Activated CD4-positive, alpha-beta T cell treated with anti-CD3 and anti-CD28 coated beads, Interleukin-2, amount 50 U/mL, for 16 hours (primary cell): Measurements from ENCODE around the gene HRC.
"Not testable (repeated sequence)": the region's sequence is repeated elsewhere in the genome, so short reads cannot be mapped to it uniquely, and the experiment has no call there.

Experiments
- DNase-seq: peaks from one replicate; pipeline ENCODE4 v3.0.0-alpha.2; 2020

HRC gene

DNA sequence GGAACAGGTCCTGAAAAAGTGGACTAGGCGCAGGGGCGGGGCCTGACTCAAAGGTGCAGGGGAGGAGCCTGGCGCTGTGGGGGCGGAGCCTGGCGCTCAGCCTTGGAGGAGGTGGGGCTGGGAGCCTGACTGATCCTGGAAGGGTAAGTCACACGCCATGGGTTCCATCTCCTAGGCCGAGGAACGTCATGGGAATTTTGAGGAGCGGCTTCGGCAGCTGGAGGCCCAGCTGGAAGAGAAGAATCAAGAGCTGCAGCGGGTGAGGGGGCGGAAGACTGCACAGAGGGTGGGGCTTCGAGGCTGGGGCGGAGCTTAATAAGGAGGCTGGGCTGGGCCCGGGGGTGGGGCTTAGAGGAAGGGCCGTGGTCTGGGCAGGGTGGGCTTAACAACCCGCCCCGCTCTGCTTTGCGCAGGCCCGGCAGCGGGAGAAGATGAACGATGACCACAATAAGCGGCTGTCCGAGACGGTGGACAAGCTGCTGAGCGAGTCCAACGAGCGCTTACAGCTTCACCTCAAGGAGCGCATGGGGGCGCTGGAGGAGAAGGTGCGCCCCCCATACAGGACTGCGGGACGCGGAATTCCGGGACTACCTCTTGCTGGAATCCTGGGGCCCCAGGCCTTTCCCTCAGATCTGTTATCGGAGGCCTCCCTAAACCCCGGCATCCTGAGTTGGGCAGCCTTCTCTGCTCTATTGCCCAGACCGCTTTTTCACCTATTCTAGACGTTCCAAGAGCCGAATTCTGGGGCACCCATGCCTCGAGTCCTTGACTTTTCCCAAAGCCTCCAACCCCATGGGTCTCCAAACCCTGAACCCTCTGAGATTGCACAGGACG, 21.4 kb downstream of the HRC start:
- DNase-seq: peak; percentile 26

DNA sequence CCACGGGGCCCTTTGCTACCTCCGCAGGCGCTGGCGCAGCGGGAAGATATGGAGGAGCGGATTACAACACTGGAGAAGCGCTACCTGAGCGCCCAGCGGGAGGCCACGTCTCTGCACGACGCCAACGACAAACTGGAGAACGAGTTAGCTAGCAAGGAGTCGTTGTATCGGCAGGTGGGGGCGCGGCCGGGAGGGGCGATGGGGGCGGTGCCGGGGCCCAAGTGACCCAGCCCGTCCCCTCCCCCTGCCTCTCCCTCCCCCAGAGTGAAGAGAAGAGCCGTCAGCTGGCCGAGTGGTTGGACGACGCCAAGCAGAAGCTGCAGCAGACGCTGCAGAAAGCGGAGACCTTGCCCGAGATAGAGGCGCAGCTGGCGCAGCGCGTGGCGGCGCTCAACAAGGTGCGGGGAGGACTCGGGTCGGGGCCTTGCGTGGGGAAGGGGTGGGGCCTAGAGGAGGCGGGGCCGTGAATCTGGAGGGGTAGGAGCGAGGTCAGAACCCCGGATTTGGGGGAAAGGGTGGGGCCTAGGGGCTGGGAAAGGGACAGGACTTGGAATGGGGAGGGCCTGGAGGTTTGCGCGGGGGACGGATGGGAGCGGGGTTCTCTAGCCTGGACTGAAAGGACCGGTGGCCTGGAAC, 22.1 kb downstream of the HRC start:
- DNase-seq: no peak

DNA sequence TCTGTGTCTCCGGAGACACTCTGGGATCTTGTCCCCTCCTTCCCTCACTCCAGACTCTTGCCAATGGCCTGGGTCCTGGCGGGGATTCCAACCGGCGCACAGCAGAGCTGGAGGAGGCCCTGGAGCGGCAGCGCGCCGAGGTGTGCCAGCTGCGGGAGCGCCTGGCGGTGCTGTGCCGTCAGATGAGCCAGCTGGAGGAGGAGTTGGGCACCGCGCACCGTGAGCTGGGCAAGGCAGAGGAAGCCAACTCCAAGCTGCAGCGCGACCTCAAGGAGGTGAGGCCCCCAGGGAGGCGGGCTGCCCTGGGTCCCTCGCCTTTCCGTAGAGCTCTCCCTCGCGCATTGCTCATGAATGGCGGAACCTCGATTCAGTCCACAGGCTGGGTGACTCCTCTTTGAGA, 24.9 kb downstream of the HRC start:
- no peak for DNase-seq

DNA sequence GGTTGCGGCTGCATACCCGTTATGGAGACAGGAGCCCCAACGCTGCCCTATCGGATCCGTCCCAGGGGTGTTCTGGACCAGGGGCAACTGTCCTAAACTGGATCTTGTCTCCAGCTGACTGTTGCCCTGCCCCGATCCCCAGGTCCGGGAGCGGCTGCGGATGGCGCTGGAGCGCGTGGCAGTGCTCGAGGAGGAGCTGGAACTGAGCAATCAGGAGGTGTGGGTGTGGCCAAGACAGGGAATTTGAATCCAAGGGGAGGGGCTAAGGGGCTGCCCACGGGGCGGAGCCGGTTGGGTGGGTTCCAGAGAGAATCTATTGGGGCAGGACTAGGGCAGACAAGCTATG, 26.0 kb downstream of the HRC start:
- DNase-seq: no peak

DNA sequence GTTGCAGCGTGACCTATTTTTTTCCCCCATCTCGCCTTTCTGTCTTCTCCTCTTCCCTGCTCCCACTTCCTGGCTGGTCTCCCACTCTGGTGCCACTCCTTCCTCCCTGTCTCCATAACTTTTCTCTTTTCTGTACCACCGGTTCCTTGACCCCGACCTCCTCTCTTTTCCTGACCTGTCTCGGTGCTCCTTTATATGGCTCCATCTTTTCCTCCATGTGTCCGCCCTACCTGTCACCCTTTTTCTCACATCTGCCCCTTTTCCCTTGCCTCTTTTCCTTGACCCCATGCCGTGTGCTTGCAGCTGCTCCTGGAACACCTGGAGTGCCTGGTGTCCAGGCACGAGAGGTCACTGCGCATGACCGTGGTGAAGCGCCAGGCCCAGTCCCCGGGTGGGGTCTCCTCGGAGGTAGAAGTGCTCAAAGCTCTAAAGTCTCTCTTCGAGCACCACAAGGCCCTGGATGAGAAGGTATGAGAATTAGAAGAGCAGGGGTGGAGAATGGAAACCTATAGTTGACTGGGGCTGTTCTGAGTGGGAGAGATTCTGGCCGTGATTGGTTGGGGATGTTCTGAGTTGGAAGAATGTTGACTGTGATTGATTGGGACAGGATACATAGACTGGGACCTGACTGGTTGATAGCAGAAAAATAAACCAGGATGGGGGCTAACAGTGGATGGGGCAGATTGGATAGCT, 26.5 kb downstream of the HRC start:
- DNase-seq: no peak

DNA sequence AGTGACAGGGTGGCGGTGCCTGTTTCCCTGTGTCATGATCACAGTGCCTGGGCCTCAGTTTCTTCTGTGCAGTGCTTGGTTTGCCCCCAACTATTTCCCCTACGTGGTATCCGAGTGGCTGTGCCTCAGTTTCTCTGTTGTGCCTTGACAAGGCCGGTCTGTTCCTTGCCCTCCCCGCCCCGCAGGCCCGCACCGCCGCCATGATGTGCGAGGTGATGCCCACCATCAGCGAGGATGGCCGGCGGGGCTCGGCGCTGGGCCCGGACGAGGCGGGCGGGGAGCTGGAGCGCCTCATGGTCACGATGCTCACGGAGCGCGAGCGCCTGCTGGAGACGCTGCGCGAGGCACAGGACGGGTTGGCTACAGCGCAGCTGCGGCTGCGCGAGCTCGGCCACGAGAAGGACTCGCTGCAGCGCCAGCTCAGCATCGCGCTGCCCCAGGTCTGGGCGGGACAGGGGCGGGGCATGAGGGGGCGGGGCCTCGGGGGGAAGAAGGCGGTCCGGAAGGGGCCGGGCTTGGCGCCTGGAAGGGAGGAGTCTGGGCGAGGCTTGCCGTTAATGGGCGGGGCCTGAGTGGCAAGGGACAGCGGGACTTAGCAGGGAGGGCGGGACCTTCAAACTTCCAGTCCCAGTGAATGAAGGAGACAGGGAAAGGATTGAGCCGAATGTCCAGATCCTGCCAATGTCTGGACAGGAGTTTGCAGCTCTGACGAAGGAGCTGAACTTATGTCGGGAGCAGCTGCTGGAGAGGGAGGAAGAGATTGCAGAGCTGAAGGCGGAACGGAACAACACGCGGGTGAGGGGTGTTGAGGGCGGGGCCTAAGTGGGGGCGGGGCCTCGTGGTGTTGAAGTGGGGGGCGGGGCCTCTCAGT, 27.3 kb downstream of the HRC start:
- DNase-seq: peak; percentile 97

DNA sequence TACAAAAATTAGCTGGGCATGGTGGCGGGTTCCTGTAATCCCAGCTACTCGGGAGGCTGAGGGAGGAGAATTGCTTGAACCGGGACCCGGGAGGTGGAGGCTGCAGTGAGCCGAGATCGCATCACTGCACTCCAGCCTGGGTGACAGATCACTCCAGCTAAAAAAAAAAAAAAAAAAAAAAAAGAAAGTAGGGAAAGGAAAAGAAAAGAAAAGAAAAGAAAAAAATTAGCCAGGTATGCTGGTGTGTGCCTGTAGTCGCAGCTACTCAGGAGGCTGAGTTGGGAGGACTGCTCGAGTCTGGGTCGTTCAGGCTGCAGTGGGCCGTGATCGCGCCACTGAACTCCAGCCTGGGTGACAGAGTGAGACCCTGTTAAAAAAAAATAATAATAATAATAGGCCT, 28.0 kb downstream of the HRC start:
- DNase-seq: not testable (repeated sequence)

DNA sequence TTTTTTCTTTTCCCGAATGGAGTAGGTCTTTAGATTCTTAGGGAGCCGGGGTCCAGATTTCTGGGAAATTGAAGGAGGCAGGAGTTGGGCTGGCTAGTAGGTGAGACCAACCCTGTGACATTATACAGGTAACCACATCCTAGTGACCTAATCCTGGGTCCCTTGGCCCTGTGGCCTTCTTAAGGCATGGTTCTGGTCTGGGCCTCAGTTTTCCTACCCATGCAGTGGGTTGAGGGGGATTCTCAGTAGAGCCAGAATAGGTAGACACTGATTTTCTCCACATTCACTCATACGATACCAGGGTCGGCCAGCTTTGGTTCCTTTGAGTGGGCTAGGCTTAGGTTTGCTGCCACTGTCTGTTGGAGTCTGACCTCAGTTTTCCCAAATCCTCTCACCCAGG, 28.6 kb downstream of the HRC start:
- no peak for DNase-seq

DNA sequence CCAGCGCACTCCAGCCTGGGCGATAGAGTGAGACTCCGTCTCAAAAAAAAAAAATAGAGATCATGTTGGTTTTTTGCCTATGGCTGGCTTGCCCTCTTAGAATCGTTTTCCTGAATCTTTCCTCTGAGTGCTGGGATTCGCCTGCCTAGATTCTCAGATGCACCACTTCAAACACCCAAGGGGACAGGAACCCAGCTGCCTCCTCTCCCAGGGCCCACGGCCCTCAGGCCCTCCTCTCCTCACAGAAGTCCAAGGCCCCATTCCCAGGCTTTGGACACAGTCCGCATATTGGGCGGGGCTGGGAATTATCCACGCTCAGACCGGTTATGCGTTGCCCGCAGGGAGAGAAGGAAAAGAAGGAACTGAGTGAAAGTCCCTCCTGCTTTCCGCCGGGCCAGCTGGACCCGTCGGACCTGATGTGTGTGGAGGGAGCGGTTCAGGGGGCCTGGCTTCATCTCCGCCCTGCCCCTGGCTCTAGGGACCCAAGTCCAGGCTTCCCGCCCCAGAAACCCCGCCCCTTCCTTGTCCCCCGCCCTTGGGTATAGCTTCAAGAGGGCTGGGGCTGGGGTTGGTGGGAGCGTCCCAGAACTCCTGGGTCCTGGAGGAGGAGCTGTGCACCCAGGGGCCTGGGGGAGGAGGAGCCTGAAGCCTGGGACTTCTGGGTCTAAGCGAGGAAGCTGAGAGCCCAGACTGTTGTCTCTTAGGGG, 30.0 kb downstream of the HRC start:
- no peak for DNase-seq

DNA sequence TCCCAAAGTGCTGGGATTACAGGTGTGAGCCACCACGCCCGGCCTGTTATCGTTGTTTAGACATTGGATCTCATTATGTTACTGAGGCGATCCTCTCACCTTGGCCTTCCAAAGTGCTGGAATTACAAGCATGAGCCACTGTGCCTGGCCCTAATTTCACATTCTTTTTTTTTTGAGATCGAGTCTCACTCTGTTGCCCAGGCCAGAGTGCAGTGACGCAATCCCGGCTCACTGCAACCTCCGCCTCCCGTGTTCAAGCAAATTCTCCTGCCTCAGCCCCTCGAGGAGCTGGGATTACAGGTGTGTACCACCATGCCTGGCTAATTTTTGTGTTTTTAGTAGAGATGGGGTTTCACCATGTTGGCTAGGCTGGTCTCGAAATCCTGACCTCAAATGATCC, 31.9 kb downstream of the HRC start:
- DNase-seq: not testable (repeated sequence)

DNA sequence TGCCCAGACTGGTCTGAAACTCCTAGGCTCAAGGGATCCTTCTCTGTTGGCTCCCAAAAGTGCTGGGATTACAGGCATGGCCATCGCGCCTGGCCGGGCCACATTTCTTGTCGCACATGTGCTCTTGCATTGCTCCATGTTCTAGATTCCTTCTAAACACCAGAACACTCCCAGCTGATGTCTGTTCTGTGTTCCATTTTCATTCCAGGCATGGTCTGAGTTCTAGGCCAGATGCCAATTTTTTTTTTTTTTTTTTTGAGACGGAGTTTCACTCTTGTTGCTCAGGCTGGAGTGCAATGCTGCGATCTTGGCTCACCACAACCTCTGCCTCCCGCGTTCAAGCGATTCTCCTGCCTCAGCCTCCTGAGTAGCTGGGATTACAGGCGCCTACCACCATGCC, 33.4 kb downstream of the HRC start:
- DNase-seq: not testable (repeated sequence)

DNA sequence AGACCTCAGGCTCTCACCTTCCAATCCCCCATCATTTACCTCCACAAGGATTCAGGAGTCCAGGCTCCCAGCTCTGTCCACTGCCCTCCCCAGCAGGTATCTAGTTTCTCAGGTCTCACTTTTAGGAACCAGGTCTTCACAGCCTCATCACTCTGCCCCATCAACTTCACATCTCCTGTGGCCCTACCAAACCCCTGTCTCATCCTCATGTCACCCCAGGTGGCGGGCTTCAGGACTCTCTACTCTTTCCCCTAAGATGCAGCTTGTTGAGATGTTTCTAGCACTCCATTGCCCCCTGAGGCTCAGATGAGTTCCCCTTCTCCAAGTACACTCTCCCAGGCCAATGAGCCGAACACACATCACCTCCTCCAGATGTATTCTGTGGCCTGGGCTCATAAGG, 34.3 kb downstream of the HRC start:
- no peak for DNase-seq

DNA sequence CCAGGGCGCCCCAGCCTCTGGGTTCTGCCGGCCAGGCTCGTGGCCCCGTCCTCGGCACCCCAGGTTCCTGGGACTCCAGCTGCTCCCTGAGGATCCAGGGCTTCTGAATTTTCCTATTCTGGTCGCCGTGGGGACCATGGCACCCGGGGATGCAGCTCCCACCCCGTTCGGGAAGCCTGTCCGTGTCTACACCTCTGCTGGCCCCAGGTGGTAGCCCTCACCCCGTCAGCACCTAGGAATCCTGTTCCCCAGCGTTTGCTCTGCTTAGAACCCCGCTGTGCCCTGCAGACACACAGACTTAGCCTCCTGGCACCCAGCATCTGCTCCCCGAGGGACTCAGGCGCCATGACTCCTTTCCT, 34.9 kb downstream of the HRC start:
- DNase-seq: no peak

DNA sequence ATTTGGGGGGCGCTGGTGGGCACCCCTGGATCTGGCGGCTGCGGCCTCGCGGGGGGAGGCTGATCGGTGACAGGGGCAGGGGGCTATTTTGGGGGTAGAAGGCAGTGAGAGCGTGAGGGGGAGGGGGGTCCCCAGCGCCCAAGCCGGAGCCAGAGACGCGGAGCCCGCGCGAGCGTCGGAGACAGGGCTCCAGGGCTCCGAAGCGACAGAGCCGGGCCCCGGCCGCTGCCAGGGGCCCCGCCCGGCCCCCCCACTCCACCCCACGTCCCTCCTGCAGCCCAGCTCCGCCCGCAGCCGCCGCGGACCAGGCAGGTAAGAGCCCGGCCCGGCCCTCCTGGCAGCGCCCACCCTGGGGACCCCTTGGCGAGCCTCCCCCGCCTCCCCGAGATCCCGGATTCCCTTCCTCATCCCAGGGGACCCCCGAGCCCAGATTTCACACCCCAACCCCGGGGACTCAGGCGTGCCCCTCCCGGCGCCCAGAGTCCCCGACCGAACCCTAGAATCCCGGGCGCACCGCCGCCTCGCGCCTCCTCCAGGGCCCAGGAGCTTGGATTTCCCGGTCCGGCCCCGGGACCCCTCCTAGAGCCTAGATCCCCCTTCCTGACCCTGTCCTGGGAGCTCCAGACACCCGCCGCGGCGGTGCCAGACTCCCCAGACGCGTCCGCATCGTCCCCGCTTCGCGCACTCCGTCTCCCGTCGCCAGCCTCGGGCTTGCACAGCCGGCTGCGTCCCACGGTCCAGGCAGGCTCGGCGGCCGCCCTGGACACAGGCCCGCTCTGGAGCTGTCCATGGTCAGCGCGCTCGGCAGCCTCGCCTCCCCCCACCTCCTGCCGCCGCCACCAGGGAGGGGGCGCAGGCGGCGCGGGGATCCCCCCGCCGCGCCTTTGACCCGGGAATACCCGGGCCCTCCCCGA, 35.5 kb downstream of the HRC start, which contains the start of gene PPFIA3:
Gene PPFIA3 (plus strand): TSS at position 134 of the 914 bp plus-strand sequence. CDS start 8,330 bp downstream, outside the sequence.
- DNase-seq: no peak

DNA sequence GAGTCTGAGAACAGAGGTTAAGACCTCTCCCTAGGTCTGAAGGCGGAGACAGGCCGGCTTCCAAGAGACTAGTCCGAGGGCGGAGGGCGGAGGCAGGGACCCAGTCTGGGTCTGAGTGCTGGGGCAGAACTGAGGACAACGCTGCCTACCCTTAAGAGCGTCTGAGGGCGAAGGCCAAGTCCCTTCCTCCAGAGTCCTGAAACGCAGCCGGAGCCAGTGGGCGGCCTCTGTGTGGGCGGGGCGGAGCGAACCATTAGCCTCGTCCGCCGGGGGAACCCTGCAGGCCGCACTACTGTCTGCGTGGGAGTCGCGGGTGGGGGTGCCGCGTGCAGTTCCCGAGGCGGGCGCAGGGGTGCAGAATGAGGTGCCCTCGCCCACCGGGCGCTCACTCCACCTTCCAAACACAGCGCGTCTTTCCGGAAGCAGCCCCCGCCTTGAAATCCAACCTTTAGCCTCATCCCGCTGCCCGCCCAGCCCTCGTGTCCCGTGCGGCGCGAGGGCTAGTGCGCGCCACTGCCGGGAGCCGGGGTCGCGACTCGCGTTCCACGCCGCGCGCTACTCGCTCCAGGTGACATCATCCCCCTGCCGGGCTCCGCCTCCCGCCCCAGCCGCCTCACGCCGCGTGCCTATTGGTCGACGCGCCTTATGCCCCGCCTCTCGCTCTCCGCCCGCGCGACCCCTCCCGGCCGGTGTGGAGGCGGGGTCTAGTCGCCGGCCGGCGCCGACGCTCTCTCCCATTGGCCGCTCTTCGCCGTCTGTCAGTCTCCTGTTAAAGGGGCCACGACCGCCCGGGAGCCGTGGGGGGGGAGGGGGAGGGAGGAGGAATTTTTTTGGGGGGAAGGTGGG, 36.4 kb downstream of the HRC start, which contains the start of gene C19orf73:
Gene C19orf73 (minus strand): TSS at position 579 of the 846 bp plus-strand sequence. CDS start 121 bp downstream, at position 458.
- DNase-seq: peak; percentile 95

DNA sequence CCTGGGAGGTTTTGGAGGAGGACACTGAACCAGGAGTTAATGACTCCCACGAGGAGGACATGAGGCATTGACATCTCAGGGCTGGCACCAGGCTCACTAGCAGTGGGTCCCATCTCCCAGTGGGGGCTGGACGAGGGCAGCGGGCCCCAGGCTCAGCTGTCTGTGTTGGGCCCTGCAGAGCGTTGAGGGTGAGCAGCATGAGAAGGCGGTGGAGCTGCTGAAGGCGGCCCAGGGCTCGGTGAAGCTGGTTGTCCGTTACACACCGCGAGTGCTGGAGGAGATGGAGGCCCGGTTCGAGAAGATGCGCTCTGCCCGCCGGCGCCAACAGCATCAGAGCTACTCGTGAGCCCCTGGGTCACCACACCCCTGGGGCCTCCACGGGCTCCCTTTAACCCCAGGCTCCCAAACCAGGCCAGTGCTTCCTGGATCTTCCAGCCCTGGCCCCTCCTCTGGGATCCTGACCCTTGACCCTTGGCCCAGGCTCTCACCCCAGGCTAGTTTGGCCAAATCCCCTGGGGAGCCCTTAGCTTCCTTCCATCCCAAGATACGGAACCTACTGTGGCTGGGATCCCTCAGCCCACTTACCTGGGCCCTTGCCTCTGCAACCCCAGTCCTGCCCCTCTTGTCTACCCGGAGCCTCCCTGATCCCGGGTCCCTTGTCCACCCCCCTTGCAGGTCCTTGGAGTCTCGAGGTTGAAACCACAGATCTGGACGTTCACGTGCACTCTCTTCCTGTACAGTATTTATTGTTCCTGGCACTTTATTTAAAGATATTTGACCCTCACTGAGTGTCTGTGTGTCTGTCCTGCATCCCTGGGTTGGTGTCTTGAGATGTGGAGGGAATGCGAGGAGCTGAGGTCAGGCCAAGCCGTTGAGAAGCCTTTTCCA, 37.3 kb downstream of the HRC start:
- DNase-seq: no peak

DNA sequence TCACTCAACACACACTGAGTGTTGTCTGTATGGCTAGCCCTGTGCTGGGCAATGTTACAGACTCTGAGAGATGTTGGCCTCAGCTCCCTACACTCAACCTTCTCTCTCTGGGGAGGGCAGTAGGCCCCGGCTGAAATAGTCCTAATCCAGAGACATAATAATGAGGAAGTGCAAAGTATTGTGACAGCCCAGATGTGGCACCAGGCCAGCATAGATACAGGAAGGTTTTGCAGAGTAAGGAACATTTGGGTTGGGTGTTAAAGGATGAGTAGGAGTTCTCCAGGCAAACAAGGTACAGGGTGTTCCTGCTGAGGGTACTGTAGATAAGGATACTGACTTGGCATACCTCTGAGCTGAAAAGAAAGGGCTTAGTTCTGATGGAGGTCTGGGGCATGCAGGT, 38.7 kb downstream of the HRC start:
- no peak for DNase-seq

DNA sequence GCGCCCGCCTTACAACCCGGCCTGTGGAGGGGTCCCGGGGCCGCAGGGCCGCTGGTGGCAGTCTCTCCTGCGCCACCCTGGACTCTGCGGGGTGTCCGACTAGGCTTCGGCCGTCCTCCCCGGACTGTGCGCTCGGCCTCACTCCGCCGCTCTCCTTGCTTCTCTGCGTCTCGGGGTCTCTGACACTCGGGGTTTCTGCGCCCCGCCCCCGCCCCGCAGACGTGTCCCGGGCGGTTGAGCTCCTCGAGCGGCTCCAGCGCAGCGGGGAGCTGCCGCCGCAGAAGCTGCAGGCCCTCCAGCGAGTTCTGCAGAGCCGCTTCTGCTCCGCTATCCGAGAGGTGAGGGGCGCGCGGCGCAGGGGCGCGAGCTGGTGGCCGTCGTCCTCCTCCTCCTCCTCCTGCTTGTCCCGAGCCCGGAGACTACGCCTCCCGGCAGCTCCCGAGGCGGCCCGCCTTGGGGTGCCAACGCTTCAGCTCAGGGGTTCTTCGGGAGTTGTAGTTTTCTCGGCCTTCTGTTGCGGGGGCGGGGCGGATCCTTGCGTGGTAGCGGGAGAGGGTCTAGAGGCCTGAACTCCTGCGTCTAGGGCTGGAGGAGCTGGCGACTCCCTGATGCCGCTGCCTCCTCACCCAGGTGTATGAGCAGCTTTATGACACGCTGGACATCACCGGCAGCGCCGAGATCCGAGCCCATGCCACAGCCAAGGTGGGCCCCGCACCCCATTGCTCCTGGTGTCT, 40.4 kb downstream of the HRC start:
- peak; percentile 61 for DNase-seq
